Fibroblast of villous mesenchyme (primary cell): ENCODE data around the gene CORO2A. TPM values are rescaled to one million over a fixed set of nuclear protein-coding genes. Genes with fewer than 3 reads are reported as not detected.
"Not testable (repeated sequence)": the region's sequence is repeated elsewhere in the genome, so short reads cannot be mapped to it uniquely, and the experiment has no call there.

ENCODE experiments used
- DNase-seq: peaks from one replicate; pipeline ENCODE4 v3.0.0-alpha.2; 2010; ENCODE audit warnings: low read depth
- H3K4me3 ChIP-seq: 2 replicates; pipeline ENCODE4 v1.5.1; 2011; ENCODE audit warnings: low read depth, mild to moderate bottlenecking, low read length
- total RNA-seq: library from RNA; depleted of rRNA; stranded (reverse); fragments of >200 nt; gene quantifications from 2 replicates; pipeline ENCODE4 v1.2.3, GENCODE V29; 2012
- TF ChIP-seq, protein P1 (sequence below): IDR thresholded peaks from 2 replicates; pipeline ENCODE4 v1.5.1; 2012; ENCODE audit warnings: low read depth, mild to moderate bottlenecking, low read length; ENCODE audit not compliant: insufficient read depth

CORO2A gene
- total RNA-seq, 1 donor = 2.2 TPM

DNA sequence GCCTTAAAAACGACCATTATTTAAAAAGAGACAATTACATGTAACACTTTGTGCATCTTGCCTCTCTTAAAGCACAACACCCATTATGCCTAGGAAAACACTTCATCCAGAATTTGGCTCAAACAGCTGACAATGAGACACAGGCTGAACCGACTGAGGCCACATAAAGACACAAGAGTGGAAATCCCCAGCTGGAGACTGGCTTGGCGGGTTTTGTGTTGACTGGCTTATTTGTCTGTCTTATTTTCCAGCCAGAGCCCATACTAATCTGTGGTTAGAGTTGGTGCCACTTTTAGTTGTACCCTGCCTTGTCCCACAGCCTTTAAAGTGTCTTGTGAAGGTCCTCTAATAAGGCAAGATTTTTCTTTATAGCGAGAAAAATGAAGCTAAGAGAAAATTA lies 94.6 kb downstream of the CORO2A start:
- no peak for DNase-seq
- TF ChIP-seq, protein P1, sequence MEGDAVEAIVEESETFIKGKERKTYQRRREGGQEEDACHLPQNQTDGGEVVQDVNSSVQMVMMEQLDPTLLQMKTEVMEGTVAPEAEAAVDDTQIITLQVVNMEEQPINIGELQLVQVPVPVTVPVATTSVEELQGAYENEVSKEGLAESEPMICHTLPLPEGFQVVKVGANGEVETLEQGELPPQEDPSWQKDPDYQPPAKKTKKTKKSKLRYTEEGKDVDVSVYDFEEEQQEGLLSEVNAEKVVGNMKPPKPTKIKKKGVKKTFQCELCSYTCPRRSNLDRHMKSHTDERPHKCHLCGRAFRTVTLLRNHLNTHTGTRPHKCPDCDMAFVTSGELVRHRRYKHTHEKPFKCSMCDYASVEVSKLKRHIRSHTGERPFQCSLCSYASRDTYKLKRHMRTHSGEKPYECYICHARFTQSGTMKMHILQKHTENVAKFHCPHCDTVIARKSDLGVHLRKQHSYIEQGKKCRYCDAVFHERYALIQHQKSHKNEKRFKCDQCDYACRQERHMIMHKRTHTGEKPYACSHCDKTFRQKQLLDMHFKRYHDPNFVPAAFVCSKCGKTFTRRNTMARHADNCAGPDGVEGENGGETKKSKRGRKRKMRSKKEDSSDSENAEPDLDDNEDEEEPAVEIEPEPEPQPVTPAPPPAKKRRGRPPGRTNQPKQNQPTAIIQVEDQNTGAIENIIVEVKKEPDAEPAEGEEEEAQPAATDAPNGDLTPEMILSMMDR = no peak
- H3K4me3 ChIP-seq = no peak overlapping the region

DNA sequence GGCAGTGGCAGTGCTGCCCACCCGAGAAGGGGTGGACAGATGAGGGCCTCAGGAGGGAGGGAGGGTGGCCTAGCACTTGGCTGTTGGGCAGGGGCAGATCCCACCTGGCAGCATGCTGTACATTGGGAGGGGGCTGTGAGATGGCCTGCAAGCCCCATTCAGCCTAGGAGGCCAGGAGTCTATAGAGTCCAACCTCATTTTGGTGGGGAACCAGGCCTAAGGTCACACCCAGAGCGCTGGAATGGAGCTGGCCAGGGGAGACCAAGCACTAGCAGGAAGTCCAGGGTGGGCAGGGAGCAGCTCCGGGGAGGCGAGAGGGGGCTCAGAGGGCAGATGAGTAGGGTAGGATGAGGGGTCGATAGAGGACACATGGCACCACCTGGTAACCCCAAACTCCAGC lies 96.3 kb downstream of the CORO2A start:
- DNase-seq = no peak
- TF ChIP-seq, protein P1 = no peak
- no peak overlapping the region for H3K4me3 ChIP-seq

DNA sequence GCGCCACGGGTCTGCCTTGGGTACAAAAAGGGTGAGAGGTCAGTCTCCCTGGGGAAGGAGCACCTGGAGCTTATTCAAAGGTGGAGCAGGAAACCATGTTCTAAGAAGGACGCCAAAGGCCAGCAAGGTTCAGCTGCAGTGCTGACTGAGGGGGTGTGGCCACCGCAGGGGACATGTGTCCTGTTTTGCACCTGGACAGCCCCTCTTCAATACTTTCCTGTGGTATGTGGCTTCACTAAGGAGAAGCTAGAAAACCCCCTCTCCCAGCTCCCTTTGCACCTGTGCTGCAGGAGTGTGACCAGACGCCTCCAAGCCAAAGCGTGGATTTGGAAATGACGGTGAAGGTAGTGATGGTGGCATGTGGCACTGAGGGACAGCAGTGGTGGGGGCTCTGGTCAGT lies 97.0 kb downstream of the CORO2A start:
- DNase-seq = no peak
- TF ChIP-seq, protein P1 = no peak
- H3K4me3 ChIP-seq = no peak overlapping the region

DNA sequence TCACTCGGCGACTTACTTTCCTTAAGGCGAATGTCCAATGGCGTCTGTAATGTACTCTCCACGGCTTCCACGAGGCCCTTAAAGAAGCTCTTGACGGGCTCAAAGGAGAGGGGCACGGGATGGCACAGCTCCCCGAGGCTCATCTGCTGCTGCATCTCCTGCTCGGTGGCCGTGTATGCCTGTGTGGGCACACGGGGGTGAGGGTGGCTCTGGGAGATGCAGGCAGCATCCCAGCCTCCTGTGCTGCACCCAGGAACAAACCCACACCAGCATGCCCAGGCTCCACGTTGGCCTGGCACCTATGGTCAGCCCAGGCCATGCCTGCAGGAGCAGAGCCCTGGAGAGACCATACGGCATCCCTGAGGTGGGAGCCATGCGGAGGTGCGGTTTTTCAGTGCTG lies 97.6 kb downstream of the CORO2A start:
- no peak overlapping the region for H3K4me3 ChIP-seq
- TF ChIP-seq, protein P1 = no peak
- no peak for DNase-seq

DNA sequence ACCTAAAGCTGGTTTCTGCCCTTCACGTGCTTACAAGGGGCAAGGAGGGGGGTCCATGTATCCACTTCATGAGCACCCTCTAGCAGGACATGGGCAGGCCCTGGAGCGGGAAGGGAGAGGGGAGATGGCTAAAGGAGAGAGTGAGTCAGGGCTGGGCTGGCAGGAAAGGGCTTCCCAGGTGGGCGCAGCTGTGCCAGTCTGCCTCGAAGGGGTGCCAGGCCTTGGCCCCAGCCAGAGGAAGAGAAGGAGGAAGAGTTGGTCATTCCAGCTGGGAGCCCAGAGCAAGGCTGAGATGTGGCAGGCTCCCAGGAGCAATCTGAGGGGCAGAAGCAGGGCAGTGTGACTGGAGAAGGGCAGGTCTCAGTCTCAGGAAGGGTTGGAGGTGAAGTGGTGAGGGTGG lies 98.1 kb downstream of the CORO2A start:
- H3K4me3 ChIP-seq = no peak overlapping the region
- TF ChIP-seq, protein P1 = no peak
- no peak for DNase-seq

DNA sequence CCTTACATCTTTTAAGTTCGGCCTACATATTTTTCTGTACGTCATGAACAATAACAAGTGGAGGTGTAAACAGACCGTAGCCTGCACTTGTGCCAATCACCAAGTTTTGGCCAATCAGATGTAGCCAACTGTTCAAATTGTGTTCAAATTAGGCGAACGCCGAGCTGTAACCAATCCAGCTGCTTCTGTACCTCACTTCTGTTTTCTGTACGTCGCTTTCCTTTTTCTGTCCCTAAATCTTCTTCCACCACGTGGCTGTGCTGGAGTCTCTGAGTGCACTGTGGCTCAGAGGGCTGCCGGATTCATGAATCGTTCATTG lies 99.9 kb downstream of the CORO2A start:
- H3K4me3 ChIP-seq = no peak overlapping the region
- TF ChIP-seq, protein P1 = no peak
- no peak for DNase-seq

DNA sequence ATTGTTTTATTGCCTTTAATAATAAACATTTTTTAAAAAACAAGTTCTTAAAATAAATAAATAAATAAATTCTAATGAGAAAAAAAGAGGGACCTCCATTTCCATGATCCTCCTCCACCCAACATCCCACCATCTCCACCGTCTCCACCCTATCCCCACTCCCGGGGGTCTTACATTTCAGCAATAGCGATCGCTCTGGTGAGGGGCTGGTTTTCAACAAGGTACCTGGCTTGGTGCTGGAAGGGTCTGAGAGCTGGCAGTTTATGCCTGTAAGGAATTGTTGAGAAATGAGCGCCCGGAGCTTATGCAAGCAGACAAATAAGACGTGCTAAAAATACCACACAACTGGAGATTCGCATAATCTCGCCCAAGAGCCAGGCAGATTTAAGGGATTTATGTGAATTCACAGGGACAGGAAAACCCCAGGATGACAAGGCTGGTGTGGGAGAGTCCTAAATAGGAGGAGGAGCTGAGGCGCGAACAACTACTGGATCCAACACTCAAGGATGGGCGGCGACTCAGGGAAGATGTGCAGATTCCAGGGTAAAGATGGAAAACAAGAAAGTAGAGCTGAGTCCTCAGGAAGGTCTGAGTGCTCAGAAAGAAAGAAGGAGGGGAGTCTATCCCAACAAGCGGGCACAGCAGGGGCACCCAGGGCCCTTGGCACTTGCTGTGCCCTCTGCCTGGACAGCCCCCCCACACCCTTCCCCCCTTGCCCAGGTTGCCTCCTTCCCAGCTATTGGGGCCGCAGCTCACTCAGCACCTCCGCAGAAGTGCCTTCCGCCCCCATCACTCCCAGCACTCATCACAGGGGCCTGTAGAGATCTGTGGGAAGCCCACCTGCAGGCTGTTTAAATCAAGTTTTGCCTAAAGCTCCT lies 100.5 kb downstream of the CORO2A start:
- peak; percentile 84 for DNase-seq
- TF ChIP-seq, protein P1 = no peak
- no peak overlapping the region for H3K4me3 ChIP-seq

DNA sequence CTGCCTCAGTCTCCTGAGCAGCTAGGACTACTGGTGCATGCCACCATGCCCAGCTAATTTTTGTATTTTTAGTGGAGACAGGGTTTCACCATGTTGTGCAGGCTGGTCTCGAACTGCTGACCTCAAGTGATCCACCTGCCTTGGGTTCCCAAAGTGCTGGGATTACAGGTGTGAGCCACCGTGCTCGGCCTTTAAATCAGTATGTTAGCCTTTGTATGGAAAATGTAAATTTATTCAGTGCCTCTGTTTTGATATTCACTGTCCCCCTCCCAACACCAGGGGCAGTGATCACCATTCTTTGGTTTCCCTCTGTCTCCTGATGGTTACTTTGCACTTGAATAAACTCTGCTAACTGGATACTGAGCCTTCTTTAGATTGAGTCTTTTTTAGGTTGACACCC lies 101.8 kb downstream of the CORO2A start:
- DNase-seq, H3K4me3 ChIP-seq: not testable (repeated sequence)
